ENCODE measurements around the gene ATP10A.
"Not testable (repeated sequence)": the region's sequence is repeated elsewhere in the genome, so short reads cannot be mapped to it uniquely, and the experiment has no call there.

ATP10A gene

DNA sequence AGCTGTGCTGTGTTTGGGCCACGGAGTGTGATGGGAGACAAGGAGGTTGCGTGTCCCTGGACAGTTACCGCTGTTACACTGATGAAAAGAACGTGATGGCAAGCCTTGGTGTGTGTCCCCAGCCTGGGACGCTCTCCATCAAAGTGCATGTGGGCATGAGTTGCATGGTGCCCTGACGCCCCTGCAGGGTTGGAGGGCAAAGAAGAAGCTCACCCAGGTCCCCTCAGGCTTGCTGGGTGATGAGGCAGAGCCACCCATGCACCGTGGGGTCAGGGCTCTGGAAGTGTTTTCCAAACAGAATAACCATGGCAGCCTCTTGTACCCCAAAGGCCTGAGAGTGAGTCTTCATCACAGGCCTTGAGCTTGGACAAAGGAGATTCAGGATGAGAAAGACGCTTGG lies 189.2 kb downstream of the ATP10A start:
- no peak for DNase-seq

DNA sequence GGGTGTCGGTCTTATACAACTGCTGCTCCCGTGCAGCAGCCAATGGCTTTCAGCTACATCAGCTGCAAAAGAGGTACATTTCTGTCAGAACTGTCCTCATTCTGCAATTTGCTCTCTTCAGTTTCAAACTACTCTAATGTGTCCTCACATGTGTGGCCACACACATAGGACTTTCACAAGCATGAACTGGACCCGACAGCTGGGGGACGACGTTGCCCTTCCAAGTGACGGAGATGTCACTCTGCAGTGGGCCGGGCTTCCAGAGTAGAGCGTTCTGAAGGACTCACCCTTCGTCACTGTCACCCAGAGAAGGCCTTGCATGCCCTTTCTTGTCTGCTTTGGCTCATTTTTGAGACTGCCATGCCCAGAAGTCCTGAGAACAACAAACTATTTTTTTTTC lies 189.8 kb downstream of the ATP10A start:
- DNase-seq = no peak

DNA sequence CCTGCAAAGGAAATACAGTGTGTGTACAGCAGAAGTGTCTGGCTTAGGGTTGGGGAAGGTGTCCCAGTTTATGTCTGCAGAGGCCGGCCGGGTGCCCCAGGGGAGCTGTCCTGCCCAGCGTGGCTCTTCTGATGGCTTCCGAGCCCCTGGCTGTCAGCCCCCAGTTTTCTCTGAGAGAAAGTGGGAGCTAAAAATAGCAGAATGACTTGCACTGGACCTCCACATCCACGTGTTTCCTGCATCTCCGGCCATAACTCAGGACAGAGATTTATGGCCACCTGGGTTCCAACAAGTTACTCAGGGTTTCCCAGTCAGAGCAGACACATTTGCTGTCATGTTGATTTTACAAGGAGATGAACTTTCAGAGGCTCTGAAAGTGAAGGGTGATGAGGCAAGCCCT lies 192.0 kb downstream of the ATP10A start:
- DNase-seq = no peak

DNA sequence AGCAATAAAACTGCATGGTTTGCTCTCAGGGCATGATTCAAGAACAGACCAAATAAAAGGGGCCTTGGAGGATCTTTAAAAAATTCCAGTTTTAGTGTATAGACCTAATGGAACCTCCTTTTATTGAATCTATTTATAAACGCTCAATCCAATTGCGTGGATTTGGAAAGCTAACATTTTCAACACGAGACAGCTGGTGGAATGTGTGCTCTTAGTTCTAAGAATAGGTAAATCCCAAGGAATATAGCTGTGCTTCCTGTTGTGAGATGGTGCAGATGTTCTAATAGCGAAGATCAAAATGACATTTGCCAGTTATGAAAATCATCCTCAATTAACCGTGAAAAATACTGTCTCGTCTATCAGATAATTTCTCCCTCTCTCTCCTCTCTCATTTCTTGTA lies 192.5 kb downstream of the ATP10A start:
- no peak for DNase-seq

DNA sequence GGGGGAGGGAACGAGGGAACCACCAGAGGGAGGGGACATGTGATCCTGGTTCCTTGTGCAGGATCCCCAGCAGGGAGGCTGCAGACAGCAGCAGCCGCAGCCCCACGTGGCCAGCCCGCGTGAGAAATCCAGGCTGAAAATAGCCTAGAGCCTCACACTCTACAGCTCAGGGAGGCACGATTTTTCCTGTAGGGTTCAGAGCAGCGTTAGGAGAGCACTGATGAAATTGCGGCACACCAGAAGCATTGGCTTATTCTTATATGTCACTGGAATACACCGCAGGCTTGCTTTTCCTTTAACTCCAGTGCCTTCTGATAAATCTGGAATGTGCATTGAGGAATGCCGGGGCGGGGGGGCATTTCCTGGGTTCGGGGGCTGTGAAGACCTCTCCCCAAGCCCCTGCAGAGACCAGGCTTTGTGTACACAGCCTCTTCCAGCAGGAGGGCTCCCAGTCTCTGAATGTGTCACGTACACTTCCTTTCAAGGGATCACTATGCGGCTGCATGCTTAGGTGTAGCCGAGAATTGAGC lies 193.0 kb downstream of the ATP10A start:
- DNase-seq = no peak

DNA sequence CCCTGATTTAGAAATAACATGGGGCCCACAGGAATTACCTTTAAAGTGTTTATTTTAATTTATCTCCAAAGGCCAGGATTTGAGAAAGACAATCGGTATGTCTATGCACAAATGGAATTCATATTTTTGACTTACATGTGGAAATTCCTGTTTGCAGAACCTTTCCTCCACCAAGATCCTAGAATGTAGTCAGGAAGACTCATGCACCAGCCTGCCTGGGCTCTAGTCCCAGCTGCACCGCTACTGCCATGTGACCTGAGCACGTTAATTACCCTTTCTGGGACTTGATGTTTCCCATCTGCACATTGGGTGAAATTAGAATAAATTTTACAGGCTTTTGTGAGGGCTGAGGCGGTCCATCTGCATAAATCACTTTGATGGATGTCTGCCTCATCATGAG lies 194.2 kb downstream of the ATP10A start:
- DNase-seq = no peak

DNA sequence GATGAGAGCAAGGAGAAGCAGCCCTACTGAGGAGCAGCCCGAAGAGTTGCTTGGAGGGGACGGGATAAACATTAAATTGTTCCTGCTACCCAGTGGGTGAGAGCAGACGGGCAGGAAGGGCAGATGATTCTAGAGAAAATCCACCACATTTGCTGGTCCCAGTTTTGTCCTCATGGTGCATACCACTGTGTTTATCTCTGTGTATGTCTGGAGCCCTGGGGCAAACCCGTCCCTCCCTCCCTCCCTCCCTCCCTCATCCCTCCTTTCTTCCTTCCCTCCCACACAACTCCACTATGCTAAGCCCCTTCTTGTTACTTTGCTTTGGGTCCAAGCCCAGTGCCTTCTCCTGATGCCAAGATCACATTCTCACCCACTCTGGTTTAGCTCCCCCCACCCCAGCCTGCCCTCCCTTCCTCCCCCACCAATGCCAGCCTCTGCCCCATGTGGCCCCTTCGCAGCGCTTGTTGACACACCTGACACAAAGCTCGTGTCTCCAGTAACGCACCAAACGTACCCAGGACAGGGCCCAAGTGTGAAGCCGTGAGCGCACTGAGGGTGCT lies 194.8 kb downstream of the ATP10A start:
- DNase-seq = no peak

DNA sequence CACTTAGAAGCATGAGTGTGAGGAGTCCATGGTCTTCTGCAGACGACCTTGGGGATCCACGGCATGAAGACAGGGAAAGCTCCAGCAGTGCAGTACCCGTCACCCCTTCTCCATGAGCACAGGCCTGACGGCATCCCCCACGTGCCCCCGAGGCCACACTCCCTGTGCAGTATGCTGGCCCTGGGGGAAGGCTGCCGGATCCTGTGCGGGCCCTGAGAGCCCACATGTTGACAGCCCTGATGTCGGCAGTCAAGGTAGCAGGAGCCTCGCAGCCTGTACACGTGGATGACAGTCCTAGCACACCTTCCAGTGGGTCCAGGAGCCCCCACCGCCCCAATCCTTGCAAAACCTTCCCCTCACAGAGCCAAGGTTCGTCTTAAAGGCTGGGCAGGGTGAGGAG lies 195.3 kb downstream of the ATP10A start:
- DNase-seq = no peak

DNA sequence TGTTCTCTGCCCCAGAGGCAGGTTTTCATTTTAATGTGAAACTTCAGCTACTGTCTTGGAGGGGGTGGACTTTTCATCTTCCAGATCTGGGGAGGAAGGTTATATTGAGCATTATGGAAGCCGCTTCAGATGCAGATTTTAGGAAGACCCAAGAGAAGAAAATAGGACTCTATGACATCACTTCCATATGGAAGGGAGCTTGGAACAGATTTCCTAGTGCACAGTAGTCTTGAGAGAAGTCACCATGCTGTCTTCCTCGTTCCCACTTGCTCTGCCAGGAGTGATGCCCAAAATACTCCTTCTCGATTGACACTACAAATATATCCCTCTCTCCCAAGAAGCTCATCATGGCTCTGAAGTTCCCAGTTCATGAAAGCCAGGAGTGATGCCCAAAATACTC lies 197.2 kb downstream of the ATP10A start:
- no peak for DNase-seq

DNA sequence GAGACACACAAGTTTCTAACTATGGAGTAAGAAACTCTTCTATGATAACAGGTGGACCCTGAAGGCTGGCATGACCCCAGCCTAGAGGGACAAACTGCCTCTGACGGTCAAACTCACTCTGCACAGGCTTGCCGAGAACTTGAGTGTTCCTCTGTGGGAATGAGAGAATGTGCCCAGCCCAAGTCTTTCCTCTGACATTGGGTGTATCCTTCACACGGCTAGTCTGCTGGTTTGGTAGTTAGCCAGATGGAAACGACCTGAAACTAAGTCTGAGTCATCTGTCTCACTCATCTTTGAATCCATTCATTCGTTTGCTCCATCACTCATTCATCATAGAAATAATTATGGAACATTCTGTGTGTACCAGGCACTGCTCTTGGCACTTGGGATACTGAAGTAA lies 198.4 kb downstream of the ATP10A start:
- no peak for DNase-seq

DNA sequence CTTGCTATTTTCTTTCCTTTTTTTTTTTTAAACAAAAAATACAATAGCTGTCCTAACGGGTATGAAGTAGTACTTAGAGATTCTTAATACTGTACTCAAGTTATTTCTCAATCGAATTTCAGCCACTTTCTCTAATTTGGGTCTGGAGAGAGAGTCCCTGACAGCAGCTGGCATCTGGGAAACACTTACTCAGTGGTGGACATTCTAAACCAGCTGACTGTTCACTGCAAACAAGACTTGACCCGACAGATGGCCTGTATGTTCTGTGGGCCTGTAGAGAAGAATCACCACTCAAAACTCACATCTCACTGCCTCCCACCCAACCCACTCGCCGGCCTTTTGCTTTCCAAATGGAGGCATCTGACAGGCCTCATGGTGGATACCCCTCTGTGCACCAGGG lies 199.6 kb downstream of the ATP10A start:
- DNase-seq = no peak

DNA sequence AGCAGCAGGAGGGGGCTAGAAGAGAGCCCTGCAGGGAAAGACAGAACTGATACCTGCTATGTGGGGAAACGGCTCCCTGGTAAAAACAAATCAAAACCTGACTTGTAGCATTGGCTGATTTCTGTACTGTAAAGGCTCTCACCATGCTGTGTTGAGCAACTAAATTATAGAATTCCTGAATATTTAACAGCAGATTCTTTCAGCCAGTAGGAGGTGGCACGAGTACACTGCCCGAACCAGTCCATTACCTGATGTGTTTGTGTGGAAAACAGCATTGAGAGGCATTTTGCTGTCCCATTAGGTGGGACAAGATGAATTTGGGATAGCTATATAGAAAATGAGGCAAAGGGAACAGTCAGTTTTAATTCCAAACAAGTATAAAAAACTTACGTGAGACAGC lies 201.2 kb downstream of the ATP10A start:
- no peak for DNase-seq

DNA sequence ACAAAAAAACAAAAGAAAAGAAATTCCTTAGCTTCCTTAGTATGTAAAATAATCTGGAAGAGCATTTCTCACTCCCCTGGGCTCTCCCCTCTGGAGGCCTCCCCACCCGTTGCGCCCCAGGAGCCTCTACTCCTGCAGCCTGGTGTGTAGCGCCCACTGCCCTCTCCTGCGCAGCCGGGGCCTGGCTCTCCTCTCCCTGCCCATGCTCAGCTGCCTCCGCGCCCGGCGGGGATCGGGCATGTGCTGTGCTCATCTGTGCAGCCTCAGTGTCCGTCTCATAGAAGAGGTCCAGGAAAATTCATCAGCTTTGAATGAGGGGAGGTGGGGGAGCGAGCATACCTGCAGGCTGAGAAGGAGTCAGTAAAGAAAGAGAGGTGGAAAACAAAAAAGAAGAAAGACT lies 203.9 kb downstream of the ATP10A start:
- DNase-seq = no peak

DNA sequence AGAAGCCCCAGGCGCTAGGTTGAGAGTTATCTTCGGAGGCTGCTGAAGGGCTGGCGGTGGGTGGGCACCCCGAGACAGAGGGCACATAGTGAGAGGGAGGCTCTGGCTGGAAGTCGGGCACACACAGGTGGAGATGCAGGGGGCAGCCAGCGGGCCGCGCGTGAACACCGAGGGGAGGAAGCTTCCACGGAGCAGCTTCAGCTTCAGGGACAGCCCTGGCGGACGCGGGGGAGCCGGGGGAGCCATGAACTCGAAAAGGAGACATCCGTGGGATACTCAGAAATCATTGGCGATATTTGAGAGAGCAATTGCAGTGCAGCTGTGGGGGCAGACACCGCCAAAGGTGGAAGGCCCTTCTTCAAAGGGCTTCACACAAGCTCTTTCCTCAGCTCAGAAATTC lies 204.6 kb downstream of the ATP10A start:
- DNase-seq = no peak

DNA sequence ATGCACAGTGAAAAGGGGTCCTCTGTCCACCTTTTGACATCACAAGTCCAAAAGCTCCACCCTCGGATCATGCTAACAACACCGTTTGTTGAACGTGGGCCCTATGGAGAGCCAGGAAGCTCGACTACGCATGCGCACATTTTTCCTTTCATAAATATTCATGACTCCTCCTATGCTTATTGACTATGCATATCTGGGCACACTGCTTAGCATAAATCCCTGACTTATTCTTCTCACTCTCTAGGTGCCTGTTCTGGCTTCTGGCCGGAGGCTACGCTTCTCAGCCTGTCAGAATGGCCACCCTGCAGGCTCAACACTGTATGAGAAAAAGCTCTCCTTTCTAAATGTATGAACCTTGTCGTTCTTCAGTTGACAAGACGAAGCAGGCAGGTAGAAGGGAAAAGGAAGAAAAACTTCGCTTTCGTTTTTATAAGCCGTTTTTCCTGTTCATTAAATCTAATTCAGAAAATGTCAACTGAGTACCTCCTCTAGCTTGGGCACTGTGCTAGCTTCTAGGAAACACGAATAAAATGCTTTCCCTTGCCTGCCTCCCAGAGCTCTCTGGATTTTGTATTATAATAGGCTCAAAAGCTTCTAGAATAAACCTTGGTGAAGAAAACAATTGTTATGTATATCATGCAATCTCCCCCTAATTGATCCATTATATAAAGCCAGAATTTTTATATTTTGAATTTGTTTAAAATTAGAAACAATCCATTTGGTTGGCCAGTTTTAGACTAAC lies 207.7 kb downstream of the ATP10A start:
- no peak for DNase-seq

DNA sequence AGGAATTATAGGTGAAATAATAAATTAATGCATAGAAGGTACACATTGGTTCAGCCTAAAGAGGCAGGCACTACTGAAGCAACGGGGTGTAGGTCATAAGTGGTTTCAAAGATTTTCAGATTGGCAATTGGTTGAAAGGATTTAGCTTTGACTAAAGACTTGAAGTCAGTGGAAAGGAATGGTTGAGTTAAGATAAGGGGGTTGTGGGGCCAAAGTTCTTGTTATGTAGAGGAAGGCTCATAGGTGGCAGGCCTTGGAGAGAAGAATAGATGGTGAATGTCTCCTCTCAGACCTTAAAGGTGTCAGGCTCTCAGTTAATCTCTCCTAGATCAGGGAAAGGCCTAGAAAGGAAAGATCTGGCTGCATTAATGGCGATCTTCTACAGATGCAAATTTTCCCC lies 209.8 kb downstream of the ATP10A start:
- DNase-seq = no peak

DNA sequence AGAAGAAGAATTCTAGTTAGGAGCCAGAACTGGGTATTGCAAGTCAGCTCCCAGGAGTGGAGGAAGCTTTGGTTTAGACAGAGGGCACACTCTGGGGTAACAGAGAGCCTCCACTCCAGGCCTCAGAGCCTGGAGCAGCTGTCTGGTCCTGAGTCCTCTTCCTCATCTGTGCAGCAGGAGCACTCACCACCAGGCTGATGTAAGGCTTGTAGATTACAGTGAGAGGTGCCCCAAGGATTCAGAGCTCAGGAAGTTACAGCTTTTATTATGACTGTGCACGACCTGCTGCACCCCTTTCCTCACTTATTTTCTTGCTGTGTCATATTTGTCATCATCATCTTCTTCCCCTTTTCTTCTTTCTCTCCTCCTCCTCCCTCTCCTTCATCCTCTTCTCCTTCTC lies 210.4 kb downstream of the ATP10A start:
- DNase-seq = no peak

DNA sequence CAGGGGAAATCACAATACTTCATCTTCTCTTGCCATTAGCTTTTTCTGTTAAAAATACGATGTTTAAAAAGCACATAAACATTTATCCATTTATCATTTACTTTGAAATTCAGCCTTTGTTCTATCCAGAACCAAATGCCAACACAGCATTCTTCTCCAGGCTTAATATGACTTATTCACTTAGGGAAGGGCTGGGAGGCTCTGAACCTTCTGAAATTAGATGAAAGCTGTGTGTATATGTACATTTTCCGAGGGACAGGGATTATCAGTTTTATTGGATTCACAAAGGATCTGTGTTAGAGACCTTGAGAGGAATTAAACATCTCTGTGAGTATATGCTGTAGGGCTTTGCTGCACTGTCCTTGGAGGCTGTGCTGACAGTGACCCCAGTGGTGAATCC lies 213.7 kb downstream of the ATP10A start:
- no peak for DNase-seq

DNA sequence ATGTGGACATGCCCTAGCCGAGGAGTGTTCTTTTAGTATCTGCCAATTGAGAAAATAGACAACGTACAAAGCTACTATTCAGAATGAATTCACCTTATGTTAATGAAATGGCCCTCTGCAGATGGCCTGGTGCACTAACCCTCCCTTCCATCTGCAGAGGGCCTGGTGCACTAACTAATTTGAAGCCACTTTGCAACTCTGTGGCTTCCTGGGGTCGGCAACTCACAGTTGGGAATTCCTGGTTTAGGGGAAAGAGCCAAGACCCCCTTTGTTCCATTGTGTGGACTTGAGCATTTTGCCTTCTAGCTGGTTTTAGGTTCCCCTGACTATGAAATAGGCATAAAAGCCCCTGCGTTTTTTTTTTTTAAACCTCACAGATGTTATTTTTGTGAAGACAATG lies 220.0 kb downstream of the ATP10A start:
- no peak for DNase-seq

DNA sequence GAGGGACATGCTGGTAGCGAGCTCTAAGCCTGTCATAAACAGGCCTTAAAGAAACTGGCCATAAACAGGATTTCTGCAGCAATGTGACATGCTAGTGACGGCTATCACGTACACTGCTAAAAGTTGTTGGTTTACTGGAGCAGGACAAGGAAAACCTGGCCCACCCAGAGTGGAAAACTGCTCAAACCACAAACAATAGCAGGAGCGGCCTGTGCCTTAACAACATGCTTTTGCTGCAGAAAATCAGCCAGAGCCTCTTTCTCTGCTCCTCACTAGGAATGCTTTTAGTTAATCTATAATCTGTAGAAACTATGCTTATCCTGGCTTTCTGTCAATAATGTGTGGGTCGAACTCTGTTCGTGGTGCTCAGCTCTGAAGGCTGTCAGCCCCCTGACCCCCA lies 221.4 kb downstream of the ATP10A start:
- no peak for DNase-seq

DNA sequence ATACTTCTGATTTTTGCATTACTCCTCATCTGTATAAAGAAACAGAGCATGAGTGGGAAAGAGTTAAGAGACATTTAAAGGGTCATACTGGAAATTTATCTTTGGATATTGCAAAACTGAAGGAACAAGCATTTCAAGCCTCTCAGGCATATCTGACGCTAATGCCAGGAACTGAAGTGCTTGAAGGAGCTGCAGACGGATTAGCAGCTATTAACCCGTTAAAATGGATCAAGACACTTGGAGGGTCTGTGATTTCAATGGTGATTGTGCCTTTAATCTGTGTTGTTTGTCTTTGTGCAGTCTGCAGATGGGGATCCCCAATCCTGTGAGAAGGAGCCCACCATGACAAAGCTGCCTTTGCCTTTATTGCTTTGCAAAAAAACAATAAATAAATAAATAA lies 221.8 kb downstream of the ATP10A start:
- no peak for DNase-seq

DNA sequence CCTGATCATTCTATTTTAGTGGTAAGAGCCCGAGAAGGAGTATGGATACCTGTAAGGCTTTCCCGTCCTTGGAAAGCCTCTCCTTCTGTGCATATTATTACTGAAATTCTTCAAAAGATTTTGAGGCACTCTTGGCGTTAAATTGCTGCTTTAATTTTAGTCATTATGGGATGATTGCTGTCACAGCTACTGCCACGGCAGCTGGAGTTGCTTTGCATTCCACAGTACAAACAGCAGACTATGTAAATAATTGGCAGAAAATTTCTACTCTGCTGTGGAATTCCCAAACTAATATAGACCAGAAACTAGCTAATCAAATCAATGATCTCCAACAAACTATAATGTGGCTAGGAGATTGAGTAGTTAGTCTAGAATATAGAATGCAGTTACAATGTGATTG lies 222.2 kb downstream of the ATP10A start:
- not testable (repeated sequence) for DNase-seq

DNA sequence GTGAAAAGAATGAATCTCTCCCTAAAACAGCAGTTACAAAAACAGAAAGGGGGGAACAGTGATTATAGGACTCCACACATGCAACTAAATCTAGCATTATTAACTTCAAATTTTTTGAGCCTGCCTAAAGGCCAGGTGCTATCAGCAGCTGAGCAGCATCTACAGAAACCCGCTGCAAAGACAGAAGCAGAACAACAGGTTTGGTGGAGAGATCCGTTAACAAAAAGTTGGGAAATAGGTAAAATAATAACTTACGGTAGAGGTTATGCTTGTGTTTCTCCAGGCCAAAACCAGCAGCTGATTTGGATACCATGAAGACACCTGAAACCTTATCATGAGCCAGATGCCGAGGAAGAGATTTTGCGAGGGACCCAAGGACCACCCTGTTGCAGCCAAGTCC lies 222.7 kb downstream of the ATP10A start:
- DNase-seq = no peak

DNA sequence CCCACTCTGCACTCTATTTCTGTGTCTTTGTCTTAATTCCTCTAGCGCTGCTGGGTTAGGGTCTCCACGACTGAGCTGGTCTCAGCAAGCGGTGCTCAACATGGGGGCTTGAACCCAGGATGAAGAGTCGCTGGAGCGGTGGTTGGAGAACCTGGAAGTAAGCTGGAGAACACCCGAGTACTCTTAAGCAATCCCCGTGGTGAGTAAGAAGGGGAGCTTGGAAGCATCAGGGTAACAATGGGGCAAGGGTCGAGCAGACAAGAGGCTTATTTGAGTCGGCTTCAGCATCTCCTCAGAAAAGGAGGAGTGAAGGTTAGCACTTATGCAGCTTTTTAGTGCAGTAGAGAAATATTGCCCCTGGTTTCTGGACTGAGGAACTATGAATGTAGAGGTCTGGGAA lies 226.6 kb downstream of the ATP10A start:
- DNase-seq = not testable (repeated sequence)

DNA sequence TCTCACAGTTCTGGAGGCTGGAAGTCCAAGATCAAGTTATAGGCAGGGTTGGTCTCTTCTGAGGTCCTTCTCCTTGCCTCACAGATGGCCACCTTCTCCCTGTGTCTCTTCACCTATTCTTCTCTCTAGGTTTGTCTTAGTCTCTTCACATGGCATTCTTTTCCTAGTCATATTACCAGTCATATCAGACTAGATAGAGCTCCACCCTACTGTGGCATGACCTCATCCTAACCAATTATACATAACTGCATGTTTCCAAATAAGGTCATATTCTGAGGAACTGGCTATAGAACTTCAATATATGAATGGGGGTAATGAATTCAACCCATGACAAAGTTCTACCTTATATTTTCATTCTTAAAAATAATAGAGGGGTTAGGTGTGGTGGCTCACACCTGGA lies 227.9 kb downstream of the ATP10A start:
- DNase-seq = no peak

Measured in NCI-H2227 treated with DMSO at 0.1 percent for 48 hours (cell line).